HepG2 (cell line): ENCODE data around the gene PTHLH. TPM values are rescaled to one million over a fixed set of nuclear protein-coding genes. Genes with fewer than 3 reads are reported as not detected.

Experiments used
- ARNT ChIP-seq: fragments of 450-650 bp; IDR thresholded peaks from 2 replicates; pipeline ENCODE4 v1.6.1; 2017
- EHMT2 ChIP-seq: fragments of 200-600 bp; sonication (generic); IDR thresholded peaks from 2 replicates; pipeline ENCODE4 v1.7.0; 2017; ENCODE audit warnings: antibody characterized with exemption, low read depth, low read length, borderline replicate concordance
- FOXM1 ChIP-seq: sonication (generic); formaldehyde crosslinking; IDR thresholded peaks from 2 replicates; pipeline ENCODE4 v1.5.0; 2020; ENCODE audit warnings: missing genetic modification reagents
- HMG20A ChIP-seq: IDR thresholded peaks from 2 replicates; pipeline ENCODE4 v1.6.1; 2016; ENCODE audit warnings: borderline replicate concordance
- HNRNPUL1 ChIP-seq: fragments of 200-400 bp; formaldehyde crosslinking; IDR thresholded peaks from 2 replicates; pipeline ENCODE4 v1.6.1; 2017; ENCODE audit warnings: low read depth, mild to moderate bottlenecking, low read length, moderate library complexity
- IRF2 ChIP-seq: IDR thresholded peaks from 2 replicates; pipeline ENCODE4 v1.6.1; 2018; ENCODE audit warnings: missing genetic modification reagents, missing compliant biosample characterization
- MATR3 ChIP-seq: sonication (generic); formaldehyde crosslinking; IDR thresholded peaks from 2 replicates; pipeline ENCODE4 v1.4.0; 2020; ENCODE audit warnings: missing genetic modification reagents
- PCBP2 ChIP-seq: fragments of 200-400 bp; formaldehyde crosslinking; optimal IDR thresholded peaks from 2 replicates; pipeline ENCODE3; 2018; ENCODE audit warnings: low read length, low read depth; ENCODE audit not compliant: poor library complexity, severe bottlenecking
- PHF5A ChIP-seq: IDR thresholded peaks from one replicate; pipeline ENCODE4 v1.6.1; 2018; ENCODE audit warnings: low read depth, missing genetic modification reagents; ENCODE audit not compliant: unreplicated experiment
- PTBP1 ChIP-seq: fragments of 200-400 bp; formaldehyde crosslinking; IDR thresholded peaks from 2 replicates; pipeline ENCODE4 v1.6.1; 2018; ENCODE audit warnings: low read length, low read depth; ENCODE audit not compliant: poor library complexity, severe bottlenecking
- RBM39 ChIP-seq: fragments of 200-400 bp; formaldehyde crosslinking; IDR thresholded peaks from one replicate; pipeline ENCODE4 v1.6.1; 2018; ENCODE audit warnings: antibody characterized with exemption, mild to moderate bottlenecking, low read depth, low read length; ENCODE audit not compliant: poor library complexity, severe bottlenecking
- SAFB2 ChIP-seq: sonication (generic); formaldehyde crosslinking; IDR thresholded peaks from 2 replicates; pipeline ENCODE4 v1.5.1; 2020; ENCODE audit warnings: missing genetic modification reagents, low read depth, mild to moderate bottlenecking, borderline replicate concordance
- ZNF557 ChIP-seq: sonication (generic); formaldehyde crosslinking; IDR thresholded peaks from 2 replicates; pipeline ENCODE4 v1.4.0; 2020; ENCODE audit warnings: missing genetic modification reagents
- ZNF746 ChIP-seq: sonication (generic); formaldehyde crosslinking; IDR thresholded peaks from 2 replicates; pipeline ENCODE4 v1.8.0; 2022; ENCODE audit warnings: mild to moderate bottlenecking, missing genetic modification reagents
- polyA plus RNA-seq, 8 experiments: library from polyadenylated mRNA; depleted of rRNA in 3 of 8; stranded (reverse) in 7 of 8; unstranded in 1 of 8; fragments of >200 nt; fragmentation: Illumina TruSeq in 4 of 8; extraction: Trizol in 4 of 8; gene quantifications; 2 replicates each; pipeline versions ENCODE4 v1.2.1 to v1.2.3, GENCODE V29; 2011 to 2016; ENCODE audit warnings: low read depth in 4 of 8, missing spikeins in 1 of 8, mixed read lengths in 1 of 8; ENCODE audit not compliant: insufficient read depth in 1 of 8
- total RNA-seq, 5 experiments: library from RNA; depleted of rRNA; stranded (reverse); fragments of >200 nt; fragmentation: Illumina TruSeq; extraction: Trizol; gene quantifications; 2 replicates each; pipeline ENCODE4 v1.2.3, GENCODE V29; 2016; ENCODE audit warnings: low read depth in 1 of 5
- TF ChIP-seq, protein P1 (sequence below): fragments of 450-650 bp; IDR thresholded peaks from 2 replicates; pipeline ENCODE4 v1.6.1; 2017
- TF ChIP-seq, protein P2 (sequence below): sonication (generic); formaldehyde crosslinking; IDR thresholded peaks from 2 replicates; pipeline ENCODE4 v1.5.0; 2020; ENCODE audit warnings: mild to moderate bottlenecking, missing genetic modification reagents
- TF ChIP-seq, protein P3 (sequence below): sonication (generic); formaldehyde crosslinking; IDR thresholded peaks from 2 replicates; pipeline ENCODE4 v1.4.0; 2020; ENCODE audit warnings: mild to moderate bottlenecking, missing genetic modification reagents, borderline replicate concordance
- TF ChIP-seq, protein P4 (sequence below): sonication (generic); formaldehyde crosslinking; IDR thresholded peaks from 2 replicates; pipeline ENCODE4 v1.4.0; 2020; ENCODE audit warnings: mild to moderate bottlenecking, missing genetic modification reagents

Gene PTHLH
- total and polyA plus RNA-seq, 2 of the 13 experiments (the other 11 are each of a cell fraction or from before 2014, with no cell fraction given): 0.22 TPM; not detected in 1

DNA sequence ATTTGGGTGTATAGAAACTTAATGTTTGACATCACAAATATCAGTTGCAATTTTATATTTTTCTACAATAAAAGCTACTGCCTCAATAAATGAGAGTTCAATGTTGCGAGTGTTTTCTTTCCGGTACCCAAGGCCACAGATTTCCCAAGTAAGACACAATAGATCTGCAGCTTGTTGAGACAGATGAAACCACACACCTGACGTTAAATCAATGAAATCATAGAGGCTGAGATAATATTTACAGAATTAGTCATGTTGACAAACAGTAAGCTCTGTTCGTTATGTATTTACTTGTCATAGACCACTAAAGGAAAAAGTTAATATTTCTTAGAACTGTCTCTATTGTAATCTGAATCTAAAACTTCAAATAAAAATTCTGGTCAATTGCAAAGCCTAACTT is 49.2 kb upstream of the PTHLH start (continued):
- TF ChIP-seq, protein P1, sequence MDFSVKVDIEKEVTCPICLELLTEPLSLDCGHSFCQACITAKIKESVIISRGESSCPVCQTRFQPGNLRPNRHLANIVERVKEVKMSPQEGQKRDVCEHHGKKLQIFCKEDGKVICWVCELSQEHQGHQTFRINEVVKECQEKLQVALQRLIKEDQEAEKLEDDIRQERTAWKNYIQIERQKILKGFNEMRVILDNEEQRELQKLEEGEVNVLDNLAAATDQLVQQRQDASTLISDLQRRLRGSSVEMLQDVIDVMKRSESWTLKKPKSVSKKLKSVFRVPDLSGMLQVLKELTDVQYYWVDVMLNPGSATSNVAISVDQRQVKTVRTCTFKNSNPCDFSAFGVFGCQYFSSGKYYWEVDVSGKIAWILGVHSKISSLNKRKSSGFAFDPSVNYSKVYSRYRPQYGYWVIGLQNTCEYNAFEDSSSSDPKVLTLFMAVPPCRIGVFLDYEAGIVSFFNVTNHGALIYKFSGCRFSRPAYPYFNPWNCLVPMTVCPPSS: no peak
- TF ChIP-seq ARNT: no peak
- TF ChIP-seq IRF2 (CRISPR knock-in tag): no peak
- no peak for TF ChIP-seq PTBP1
- no peak for TF ChIP-seq RBM39
- no peak for TF ChIP-seq MATR3
- peak; percentile 85; the same call in 1 of the 2 replicates for TF ChIP-seq HMG20A (CRISPR knock-in tag)
- TF ChIP-seq, protein P2, sequence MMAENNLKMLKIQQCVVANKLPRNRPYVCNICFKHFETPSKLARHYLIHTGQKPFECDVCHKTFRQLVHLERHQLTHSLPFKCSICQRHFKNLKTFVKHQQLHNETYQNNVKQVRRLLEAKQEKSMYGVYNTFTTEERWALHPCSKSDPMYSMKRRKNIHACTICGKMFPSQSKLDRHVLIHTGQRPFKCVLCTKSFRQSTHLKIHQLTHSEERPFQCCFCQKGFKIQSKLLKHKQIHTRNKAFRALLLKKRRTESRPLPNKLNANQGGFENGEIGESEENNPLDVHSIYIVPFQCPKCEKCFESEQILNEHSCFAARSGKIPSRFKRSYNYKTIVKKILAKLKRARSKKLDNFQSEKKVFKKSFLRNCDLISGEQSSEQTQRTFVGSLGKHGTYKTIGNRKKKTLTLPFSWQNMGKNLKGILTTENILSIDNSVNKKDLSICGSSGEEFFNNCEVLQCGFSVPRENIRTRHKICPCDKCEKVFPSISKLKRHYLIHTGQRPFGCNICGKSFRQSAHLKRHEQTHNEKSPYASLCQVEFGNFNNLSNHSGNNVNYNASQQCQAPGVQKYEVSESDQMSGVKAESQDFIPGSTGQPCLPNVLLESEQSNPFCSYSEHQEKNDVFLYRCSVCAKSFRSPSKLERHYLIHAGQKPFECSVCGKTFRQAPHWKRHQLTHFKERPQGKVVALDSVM (CRISPR knock-in tag): no peak
- TF ChIP-seq HNRNPUL1: no peak
- no peak for TF ChIP-seq EHMT2
- TF ChIP-seq, protein P3, sequence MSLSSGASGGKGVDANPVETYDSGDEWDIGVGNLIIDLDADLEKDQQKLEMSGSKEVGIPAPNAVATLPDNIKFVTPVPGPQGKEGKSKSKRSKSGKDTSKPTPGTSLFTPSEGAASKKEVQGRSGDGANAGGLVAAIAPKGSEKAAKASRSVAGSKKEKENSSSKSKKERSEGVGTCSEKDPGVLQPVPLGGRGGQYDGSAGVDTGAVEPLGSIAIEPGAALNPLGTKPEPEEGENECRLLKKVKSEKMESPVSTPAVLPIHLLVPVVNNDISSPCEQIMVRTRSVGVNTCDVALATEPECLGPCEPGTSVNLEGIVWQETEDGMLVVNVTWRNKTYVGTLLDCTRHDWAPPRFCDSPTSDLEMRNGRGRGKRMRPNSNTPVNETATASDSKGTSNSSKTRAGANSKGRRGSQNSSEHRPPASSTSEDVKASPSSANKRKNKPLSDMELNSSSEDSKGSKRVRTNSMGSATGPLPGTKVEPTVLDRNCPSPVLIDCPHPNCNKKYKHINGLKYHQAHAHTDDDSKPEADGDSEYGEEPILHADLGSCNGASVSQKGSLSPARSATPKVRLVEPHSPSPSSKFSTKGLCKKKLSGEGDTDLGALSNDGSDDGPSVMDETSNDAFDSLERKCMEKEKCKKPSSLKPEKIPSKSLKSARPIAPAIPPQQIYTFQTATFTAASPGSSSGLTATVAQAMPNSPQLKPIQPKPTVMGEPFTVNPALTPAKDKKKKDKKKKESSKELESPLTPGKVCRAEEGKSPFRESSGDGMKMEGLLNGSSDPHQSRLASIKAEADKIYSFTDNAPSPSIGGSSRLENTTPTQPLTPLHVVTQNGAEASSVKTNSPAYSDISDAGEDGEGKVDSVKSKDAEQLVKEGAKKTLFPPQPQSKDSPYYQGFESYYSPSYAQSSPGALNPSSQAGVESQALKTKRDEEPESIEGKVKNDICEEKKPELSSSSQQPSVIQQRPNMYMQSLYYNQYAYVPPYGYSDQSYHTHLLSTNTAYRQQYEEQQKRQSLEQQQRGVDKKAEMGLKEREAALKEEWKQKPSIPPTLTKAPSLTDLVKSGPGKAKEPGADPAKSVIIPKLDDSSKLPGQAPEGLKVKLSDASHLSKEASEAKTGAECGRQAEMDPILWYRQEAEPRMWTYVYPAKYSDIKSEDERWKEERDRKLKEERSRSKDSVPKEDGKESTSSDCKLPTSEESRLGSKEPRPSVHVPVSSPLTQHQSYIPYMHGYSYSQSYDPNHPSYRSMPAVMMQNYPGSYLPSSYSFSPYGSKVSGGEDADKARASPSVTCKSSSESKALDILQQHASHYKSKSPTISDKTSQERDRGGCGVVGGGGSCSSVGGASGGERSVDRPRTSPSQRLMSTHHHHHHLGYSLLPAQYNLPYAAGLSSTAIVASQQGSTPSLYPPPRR (CRISPR knock-in tag): no peak
- TF ChIP-seq FOXM1 (CRISPR knock-in tag): no peak
- no peak for TF ChIP-seq SAFB2
- TF ChIP-seq PCBP2: no peak
- TF ChIP-seq PHF5A (CRISPR knock-in tag): no peak
- TF ChIP-seq, protein P4, sequence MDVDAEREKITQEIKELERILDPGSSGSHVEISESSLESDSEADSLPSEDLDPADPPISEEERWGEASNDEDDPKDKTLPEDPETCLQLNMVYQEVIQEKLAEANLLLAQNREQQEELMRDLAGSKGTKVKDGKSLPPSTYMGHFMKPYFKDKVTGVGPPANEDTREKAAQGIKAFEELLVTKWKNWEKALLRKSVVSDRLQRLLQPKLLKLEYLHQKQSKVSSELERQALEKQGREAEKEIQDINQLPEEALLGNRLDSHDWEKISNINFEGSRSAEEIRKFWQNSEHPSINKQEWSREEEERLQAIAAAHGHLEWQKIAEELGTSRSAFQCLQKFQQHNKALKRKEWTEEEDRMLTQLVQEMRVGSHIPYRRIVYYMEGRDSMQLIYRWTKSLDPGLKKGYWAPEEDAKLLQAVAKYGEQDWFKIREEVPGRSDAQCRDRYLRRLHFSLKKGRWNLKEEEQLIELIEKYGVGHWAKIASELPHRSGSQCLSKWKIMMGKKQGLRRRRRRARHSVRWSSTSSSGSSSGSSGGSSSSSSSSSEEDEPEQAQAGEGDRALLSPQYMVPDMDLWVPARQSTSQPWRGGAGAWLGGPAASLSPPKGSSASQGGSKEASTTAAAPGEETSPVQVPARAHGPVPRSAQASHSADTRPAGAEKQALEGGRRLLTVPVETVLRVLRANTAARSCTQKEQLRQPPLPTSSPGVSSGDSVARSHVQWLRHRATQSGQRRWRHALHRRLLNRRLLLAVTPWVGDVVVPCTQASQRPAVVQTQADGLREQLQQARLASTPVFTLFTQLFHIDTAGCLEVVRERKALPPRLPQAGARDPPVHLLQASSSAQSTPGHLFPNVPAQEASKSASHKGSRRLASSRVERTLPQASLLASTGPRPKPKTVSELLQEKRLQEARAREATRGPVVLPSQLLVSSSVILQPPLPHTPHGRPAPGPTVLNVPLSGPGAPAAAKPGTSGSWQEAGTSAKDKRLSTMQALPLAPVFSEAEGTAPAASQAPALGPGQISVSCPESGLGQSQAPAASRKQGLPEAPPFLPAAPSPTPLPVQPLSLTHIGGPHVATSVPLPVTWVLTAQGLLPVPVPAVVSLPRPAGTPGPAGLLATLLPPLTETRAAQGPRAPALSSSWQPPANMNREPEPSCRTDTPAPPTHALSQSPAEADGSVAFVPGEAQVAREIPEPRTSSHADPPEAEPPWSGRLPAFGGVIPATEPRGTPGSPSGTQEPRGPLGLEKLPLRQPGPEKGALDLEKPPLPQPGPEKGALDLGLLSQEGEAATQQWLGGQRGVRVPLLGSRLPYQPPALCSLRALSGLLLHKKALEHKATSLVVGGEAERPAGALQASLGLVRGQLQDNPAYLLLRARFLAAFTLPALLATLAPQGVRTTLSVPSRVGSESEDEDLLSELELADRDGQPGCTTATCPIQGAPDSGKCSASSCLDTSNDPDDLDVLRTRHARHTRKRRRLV (CRISPR knock-in tag): no peak
- no peak for TF ChIP-seq ZNF746 (CRISPR knock-in tag)
- no peak for TF ChIP-seq ZNF557 (CRISPR knock-in tag)
